Measurements from ENCODE around the gene CDK18.

The CDK18 gene

DNA sequence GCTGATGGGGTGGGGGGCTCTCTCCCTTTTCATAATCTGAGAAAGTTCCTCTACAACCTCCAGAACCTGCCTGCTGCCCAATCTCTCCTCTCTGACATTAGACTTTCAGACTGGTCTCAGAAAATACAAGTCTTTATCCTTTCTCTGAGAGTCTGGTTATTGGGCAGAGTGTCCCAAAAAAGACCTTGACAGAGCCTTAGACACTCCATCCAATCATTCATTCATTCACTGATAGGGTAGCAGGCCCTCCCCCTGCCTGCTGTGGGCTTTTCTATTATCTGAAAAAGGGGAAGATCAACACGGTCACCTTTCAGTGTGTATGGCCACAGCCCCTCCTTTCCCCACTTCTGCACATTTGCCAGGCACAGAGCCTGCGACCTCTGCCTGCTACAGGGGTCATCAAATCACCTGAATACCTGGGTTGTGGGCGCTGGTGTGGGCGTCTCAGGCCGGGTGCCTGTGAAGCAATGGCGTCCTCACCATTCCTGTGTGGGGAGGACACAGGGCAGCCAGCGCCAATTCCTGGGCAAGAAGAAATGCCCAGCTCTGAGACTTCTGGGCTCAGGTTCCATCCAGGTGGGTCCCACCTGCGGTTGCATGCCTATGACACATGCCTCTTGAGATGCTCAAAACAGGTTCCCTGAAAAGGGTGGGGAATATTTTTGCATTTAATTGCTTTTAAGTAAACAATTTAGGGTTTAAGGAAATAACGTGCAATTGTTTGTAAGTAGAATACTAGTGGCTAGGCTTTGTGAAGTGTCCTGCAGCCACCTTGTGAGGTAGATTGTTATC lies 74.5 kb downstream of the CDK18 start:
- Histone ChIP-seq H3K4me3 (no peak overlapping the region), H3K27ac (no peak overlapping the region)

DNA sequence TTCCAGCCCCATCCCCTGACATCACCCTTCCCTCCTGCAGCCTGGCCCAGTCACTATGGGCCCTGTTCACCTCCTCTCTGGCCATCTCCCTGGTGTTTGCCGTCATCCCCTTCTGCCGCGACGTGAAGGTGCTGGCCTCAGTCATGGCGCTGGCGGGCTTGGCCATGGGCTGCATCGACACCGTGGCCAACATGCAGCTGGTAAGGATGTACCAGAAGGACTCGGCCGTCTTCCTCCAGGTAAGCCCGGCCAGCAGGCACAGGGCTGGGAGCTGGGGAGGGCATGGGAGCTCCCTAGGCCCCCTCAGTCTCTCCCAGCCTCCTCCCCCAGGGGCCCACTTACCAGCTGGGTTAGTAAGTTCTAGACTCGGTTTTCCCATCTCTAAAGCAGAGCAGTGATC lies 75.2 kb downstream of the CDK18 start:
- Histone ChIP-seq H3K4me3 (no peak overlapping the region), H3K27ac (peak overlapping the region in 3 of 21 experiments; percentile 1 to 64 (median 14))

DNA sequence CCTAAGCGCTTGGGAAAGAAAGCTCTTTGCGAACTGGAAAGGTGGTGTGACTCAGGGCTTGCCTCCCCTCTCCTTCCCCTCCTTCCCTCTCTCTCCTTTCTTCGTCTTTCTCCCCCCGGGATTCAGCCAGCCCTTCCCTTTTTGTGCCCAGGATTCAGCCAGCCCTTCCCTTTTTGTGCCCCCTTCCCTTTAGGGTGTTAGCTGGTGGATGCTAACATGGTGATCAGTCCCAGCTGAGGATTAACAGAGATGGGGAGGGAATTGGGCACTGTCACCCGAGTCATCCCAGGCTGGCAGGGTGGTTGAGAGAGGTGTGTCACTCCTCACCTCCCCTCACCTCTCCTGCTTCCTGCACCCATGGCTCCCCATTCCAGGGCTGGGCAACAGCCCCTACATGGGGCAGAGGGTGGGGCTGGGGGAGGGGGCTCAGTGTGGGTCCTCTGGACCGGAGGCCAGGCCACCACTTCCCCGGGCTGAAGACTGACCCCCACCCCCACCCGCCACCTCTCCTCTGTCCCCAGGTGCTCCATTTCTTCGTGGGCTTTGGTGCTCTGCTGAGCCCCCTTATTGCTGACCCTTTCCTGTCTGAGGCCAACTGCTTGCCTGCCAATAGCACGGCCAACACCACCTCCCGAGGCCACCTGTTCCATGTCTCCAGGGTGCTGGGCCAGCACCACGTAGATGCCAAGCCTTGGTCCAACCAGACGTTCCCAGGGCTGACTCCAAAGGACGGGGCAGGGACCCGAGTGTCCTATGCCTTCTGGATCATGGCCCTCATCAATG lies 75.9 kb downstream of the CDK18 start:
- Histone ChIP-seq H3K4me3 (no peak overlapping the region), H3K27ac (peak overlapping the region in 3 of 21 experiments; percentile 1 to 64 (median 14))

DNA sequence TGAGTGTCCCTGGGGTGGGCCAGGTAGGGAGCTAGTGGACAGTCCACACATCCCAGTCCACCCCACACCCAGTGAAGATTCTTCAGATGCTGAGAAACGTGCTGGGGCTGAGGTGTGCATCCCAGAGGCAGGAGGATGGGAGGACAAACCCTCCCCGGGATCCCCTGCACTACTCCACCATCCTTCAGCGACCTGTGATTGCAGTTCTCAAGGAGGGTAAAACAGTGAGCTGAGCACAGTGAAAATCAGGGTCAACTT lies 76.4 kb downstream of the CDK18 start:
- peak overlapping the region in 2 of 21 experiments; percentile 56 to 64 for H3K27ac ChIP-seq
- H3K4me3 ChIP-seq = no peak overlapping the region

DNA sequence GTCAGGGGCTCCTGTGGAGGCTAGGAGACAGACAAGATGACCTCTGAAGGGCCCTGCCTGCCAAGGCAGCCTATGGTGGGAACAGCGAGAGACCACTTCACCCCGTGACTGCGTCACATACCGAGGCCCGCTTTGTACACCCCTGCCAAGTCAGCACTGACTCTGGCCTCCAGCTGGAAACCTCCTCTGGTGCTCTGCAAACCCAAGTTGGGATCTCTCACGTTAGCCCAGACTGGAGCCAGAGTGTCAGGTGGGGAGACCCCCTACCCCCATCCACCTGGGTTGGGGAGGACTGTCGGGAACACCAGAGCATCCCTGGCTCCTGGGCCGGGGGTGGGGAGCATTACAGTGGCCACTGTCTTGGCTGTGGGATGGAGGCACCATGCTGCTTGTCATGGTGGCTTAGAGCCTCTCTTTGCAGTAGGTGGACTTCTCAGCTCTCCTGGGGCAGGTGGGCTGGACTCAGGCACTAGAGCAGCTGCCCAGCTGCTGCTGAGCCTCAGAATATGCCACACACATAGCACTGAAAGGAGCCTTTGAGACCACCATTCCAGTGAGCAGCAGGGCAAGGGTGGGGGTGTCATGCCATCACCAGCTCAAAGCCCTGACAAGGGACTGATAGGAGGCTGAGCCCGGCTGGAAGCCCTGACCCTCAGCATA lies 77.0 kb downstream of the CDK18 start:
- Histone ChIP-seq H3K4me3 (no peak overlapping the region), H3K27ac (peak overlapping the region in 10 of 21 experiments; percentile 6 to 79 (median 48))

DNA sequence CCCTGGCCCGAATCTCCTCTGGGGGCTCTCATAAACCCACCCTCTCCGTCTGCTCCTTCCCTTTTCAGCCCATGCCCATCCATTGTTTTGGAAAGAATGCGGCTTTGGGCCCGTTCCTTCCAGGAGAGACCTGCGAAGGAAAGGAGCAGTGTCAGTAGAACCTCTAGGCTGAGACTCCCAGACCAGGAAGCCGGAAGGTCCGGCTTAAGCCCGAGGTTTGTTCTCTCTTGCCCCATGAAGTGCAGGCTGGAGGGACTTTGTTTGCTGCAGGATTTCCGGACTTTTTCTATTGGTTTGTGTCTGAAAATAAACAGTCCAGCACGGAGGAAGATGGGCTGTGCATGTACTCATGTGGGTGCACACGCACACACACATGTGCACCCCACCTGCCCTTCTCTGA lies 77.6 kb downstream of the CDK18 start:
- peak overlapping the region in 9 of 21 experiments; percentile 6 to 79 (median 56) for H3K27ac ChIP-seq

More for the DNA sequence above, 77.6 kb downstream of the CDK18 start:
- no peak overlapping the region for H3K4me3 ChIP-seq
